ENCODE measurements around the gene APBA3.

Gene APBA3

DNA sequence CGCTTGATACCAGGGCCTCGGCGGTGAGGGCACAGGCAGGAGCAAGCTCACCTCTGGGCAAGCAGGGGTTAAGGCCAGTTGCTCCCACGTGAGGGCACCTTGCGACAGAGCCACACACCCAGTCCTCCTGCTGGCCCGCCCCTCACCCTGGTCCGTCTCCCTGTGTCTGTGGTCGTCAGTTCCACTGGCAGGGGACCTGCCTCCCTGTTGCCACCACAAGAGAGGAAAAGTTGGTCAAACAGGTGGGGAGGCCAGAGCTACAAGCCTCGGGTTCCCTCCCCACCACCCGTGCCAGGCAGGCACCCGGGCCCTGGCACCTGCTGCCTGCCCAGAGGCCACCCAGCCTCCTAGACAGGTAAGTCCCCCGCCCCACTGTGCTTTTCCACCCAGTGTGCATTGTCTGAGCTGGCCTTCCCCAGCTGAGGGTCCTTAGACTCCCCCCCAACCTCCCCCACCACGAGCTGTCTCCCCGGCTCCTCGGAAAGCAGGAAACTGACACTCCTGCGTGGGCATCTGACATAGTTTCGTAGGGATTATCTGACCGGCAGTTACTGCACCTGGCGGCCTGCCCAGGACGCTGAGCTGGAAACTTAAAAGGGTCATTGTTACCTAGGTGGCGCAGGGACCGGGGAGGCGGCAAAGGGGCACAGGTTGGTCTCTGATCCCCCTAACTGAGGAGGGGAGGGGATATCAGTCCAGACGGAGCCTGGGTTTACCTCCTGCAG, 53.1 kb downstream of the APBA3 start, which contains the start of gene TJP3:
TJP3 (plus strand) TSS at position 178 of the 725 bp plus-strand sequence. CDS start 20,049 bp downstream, outside the sequence.
- no peaks in the 10 kb centered on the region for H3K36me3 ChIP-seq
- H3K9me3 ChIP-seq = no peaks in the 10 kb centered on the region
- no peaks in the 10 kb centered on the region for H4K20me1 ChIP-seq
- no peaks in the 10 kb centered on the region for H3K27me3 ChIP-seq
- TF ChIP-seq Cebpa-rat (IDR thresholded peaks at IDR 0.05) = no peak
- H3K4me3 ChIP-seq = no peak within 1 kb of the TSS
- no peak within 1 kb of the TSS for H3K27ac ChIP-seq
- H3K4me1 ChIP-seq = peaks cover 6% of the 10 kb centered on the region
- no peak within 1 kb of the TSS for H3K4me2 ChIP-seq
- no peak within 1 kb of the TSS for H3K9ac ChIP-seq

DNA sequence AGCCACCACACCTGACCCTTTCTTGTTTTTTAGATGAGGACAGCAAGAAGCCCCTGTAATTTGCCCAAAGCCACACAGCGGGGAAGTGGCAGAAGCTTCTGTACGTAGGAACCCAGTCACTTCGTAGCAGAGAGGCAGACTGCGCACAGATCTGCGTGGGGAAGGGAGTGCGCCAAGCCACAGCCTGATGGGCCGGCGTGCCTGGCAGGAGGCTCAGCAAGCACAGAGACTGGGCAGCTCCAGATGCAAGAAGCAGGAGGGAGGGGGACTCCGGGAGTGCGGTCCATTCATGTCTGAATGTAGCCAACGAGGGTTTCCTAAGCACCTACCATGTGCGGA, 53.7 kb downstream of the APBA3 start:
- no peak overlapping the region for H3K4me2 ChIP-seq
- peaks cover under 1% of the 10 kb centered on the region for H3K4me1 ChIP-seq
- TF ChIP-seq Cebpa-rat (IDR thresholded peaks at IDR 0.05) = no peak

DNA sequence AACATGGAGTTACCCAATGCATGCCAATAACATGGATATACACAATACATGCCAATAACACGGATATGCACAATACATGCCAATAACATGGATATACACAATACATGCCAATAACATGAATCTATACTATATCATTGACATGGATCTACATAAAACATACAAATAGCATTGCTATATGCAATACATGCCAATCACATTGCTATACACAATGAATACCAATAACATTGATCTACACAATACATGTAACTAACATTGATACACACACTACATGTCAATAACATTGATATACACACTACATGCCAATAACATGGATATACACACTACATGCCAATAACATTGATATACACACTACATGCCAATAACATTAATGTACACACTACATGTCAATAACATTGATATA, 60.3 kb downstream of the APBA3 start:
- Histone ChIP-seq H3K36me3 (0 out of 2 replicates have a peak, but pooled peaks cover under 1% of the 10 kb centered on the region), H3K27ac (no peak overlapping the region), H3K4me3 (no peak overlapping the region), H4K20me1 (peaks cover 34% of the 10 kb centered on the region), H3K9ac (no peak overlapping the region), H3K9me3 (no peaks in the 10 kb centered on the region), H3K4me2 (no peak overlapping the region), H3K27me3 (no peaks in the 10 kb centered on the region), H3K4me1 (peaks cover 24% of the 10 kb centered on the region)
- TF ChIP-seq Cebpa-rat (IDR thresholded peaks at IDR 0.05) = no peak

More for the DNA sequence above, 53.7 kb downstream of the APBA3 start:
- Histone ChIP-seq H3K27me3 (no peaks in the 10 kb centered on the region), H4K20me1 (no peaks in the 10 kb centered on the region), H3K36me3 (no peaks in the 10 kb centered on the region), H3K9ac (no peak overlapping the region), H3K4me3 (no peak overlapping the region), H3K9me3 (no peaks in the 10 kb centered on the region), H3K27ac (no peak overlapping the region)

Measured in BLaER1 (cell line).